ENCODE results near the gene C22orf42.
"Not testable (repeated sequence)": the region's sequence is repeated elsewhere in the genome, so short reads cannot be mapped to it uniquely, and the experiment has no call there.

C22orf42 gene

GRCh38 chr22:32136881-32137280 is 22.2 kb downstream of the C22orf42 start:
- not testable (repeated sequence) for DNase-seq (ENCODE audit: low spot score)

GRCh38 chr22:32135958-32136357 is 23.1 kb downstream of the C22orf42 start:
- not testable (repeated sequence) for DNase-seq (ENCODE audit: low spot score)

- DNase-seq (ENCODE audit: low spot score): not testable (repeated sequence)
Measured at GRCh38 chr22:32134796-32135195, 24.3 kb downstream of the C22orf42 start.

DNA sequence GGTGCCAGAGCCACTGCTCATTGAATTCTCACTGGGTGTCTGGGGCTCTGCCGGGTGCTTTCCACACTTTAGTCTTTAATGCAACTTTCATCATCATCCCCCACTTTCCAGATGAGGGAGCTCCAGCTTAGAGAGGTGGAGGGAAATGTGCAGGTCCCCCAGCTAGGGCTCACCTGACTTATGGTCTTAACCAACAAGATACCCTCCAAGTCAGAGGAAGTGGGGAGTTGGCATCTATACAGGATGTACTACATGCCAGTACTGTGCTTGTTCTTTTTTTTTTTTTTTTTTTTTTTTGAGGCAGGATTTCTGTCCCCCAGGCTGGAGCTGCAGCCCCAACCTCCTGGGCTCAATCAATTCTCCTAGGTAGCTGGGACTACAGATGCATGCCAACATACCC is 26.3 kb downstream of the C22orf42 start:
- no peak for DNase-seq (ENCODE audit: low spot score)

DNA sequence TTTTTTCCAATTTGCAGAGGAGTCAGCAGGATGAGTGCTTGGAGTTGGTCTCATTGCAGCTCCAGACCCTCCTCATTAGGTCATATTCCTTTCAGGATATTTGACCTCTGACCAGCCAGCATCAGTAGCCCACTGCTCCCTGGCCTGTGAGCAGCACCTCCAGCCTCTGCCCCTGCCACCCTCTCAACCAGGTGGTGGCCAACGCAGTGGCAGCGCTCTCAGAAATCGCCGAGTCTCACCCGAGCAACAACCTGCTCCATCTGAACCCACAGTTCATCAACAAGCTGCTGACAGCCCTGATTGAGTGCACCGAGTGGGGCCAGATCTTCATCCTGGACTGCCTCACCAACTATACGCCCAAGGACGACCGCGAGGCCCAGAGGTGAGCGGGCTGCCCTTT is 27.0 kb downstream of the C22orf42 start:
- DNase-seq (ENCODE audit: low spot score): no peak

GRCh38 chr22:32130464-32130863 is 28.6 kb downstream of the C22orf42 start:
- no peak for DNase-seq (ENCODE audit: low spot score)

GRCh38 chr22:32127904-32128303 is 31.2 kb downstream of the C22orf42 start:
- DNase-seq (ENCODE audit: low spot score): no peak

DNA sequence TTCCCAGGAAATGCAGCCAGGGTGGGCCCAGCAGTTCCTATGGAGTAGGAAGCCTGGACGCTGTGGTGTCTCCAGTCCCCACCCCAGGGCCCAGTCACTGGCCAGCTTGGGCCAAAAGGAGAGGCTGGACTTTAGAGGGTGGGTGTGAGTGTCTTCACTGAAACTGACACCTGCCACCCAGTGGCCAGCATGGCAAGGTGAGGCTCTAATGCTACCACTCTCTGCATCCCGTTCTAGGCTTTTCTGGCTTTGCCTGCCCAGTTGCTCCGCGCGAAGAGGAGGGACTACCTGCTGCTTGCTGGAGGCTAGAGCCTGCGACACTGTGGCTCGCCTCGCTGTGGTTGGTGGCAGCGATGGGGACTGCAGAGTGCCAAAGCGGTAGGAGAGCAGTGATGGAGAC is 35.4 kb downstream of the C22orf42 start:
- no peak for DNase-seq (ENCODE audit: low spot score)

GRCh38 chr22:32122899-32123298 is 36.2 kb downstream of the C22orf42 start:
- DNase-seq (ENCODE audit: low spot score): no peak

DNA sequence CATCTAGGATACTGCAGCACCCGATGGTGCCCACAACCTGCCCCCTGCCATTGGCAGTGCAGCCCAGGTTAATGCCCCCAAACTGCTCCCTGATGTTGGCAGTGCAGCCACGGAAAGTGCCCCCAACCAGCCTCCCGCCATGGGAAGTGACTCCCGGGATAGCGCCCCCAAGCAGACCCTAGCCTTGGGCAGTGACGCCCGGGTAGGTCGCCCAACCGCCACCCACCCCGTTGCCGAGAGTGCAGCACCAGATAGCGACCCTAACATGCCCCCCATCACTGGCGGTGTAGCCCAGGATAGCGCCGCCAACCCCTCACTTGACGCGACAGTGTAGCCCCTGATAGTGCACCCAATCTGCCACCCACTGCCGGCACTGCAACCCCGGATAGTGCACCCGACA is 38.5 kb downstream of the C22orf42 start:
- no peak for DNase-seq (ENCODE audit: low spot score)

DNA sequence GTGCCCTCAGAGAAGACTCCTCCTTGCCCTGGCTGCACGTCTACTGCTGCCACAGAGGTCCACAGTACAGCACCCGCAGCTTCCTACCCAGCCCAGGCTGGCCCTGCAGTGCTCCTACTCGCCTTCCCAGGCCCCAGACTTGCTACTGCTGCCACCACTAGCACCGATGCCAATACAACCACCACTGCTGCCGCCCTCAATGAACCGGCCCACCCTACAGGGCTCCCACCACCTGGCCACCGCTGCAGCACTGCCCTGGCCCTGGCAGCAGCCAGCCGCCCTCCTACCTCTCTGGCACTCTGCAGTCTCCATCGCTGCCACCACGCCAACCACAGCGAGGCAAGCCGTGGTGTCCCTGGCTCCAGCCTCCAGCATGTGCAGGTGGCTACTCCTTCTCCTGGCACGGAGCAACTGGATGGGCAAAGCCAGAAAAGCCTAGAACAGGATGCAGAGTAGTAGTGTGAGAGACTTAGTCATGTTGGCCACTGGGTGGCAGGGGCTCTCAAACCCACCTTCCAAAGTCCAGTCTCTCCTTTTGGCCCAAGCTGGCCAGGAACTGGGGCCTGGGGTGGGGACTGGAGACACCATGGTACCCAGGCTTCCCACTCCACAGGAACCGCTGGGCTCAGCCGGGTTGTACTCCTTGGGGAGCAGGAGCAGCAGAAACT is 39.4 kb downstream of the C22orf42 start:
- DNase-seq (ENCODE audit: low spot score): no peak

- no peak for DNase-seq (ENCODE audit: low spot score)
Measured at GRCh38 chr22:32112380-32112779, 46.7 kb downstream of the C22orf42 start.

DNA sequence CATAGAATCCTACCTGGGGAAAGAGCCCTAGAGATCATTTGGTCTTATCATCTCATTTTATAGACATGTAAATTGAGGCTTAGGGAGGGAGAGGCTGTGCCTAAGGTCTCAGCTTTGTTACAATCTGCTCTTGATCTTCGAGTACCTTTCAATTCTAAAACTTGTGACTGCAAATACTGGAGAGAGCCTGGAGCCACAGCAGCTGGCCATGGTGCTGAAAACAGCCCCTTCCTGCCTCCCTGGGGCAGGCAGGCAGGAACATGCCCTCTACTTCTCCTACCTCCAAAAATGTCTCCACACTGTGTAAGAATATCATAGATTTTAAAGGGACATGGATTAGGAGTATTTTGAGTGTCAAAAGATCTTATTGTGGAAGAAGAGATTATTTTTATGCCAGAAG is 52.2 kb downstream of the C22orf42 start:
- DNase-seq (ENCODE audit: low spot score): no peak

DNA sequence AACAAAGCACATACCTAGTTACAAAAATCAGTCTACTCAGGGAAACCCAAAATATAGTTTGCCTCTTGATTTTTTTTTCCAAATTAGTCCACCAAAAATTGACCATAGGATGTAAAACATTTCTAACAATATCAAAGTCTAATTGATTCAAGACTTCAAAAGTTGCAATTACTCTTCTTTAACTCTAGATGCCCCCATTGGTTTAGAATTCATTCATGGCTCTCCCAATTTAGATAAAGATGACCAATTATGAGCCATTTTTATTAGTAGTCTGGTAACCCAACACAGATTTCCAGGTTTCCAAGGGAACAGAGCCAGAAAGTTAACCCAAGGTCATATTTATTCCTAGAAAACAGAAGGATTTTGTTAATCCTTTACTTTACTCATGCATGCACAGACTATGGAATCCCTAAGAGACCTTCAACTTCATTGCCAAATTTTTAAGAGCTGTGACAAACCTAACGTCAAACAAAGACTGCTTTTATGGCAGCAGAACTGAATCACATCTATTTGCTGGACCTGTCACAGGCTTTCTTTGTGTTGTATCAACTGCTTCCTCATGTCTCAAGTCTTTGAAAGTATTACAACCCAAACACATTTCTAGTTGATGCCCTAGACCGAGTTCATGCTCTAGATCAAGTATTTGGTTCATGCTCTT is 55.3 kb downstream of the C22orf42 start:
- no peak for DNase-seq (ENCODE audit: low spot score)

- no peak for DNase-seq (ENCODE audit: low spot score)
Measured at GRCh38 chr22:32100711-32101110, 58.4 kb downstream of the C22orf42 start.

Small RNA genes lying within 50 kb of the gene (small RNA-seq; reads per million reads assigned to genes)
- gene AP1B1P2 (0 reads per million in 2 experiments), gene RF02171 (0 reads per million in 2 experiments)
